GM19438 (cell line): Measurements from ENCODE around the gene ZC3H13.

ENCODE experiments used
- ATAC-seq: cut with Tn5 transposase; IDR thresholded peaks from one replicate; pipeline ENCODE4 v1.9.1; 2021; ENCODE audit warnings: low read depth; ENCODE audit not compliant: unreplicated experiment

Gene ZC3H13

GRCh38 chr13:45950386-45951000, 102.1 kb downstream of the ZC3H13 start:
- ATAC-seq, result no peak

DNA sequence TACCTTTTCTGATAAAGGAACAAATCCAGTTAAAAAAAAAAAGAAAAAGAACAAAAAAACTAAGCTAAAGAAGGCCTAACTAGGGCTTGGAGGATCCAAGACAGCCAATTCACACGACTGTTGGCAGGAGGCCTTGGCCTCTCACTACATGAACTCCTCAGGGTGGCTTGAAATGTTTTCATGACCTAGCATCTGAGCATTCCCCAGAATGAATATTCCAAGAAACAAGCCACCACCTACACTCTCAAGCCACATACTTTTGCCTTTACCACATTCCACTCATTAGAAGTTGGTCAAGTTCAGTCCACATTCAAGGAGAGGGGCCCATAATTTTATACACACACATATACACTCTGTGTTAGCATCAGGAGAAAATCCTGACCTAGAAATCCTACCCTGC, 103.4 kb downstream of the ZC3H13 start:
- no peak for ATAC-seq

DNA sequence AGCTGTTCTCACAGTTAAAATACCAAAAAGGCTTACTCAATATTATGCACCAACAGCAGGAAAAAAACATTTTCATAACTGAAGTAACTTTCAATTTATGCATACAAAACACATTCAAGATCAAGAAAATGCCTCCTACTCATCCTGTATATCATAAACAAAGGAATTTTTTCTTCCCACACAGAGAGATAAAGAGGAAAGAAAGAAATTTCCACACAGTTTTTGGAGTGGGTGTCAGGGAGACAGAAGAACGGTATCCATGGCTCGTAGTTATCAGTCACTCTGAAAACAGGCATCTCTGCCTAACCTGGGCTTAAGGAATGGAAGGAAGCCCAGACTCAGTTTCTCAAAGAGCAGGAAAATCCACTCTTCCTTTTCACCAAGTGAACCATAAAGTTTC, 108.6 kb downstream of the ZC3H13 start:
- no peak for ATAC-seq

GRCh38 chr13:45943120-45943519, 109.4 kb downstream of the ZC3H13 start:
- ATAC-seq, result no peak

DNA sequence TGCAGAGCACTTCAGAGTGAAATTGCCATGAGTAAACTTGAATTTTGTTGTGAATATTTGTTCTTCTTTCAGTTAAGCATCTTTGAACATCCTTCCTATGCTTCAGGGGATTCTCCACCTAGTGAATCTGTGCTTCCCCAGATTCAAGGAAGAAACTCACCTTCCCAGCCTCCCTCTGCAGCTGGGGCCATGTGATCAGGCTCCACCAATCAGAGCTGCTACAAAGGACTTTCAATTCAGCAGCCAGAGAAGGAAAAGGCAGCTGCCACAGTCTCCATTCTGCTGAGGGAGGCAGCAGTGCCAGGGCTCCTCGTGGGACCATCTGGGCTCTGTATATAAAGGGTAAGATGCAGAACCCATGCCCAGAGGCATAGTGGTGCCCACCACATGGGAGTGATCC, 111.3 kb downstream of the ZC3H13 start:
- no peak for ATAC-seq

DNA sequence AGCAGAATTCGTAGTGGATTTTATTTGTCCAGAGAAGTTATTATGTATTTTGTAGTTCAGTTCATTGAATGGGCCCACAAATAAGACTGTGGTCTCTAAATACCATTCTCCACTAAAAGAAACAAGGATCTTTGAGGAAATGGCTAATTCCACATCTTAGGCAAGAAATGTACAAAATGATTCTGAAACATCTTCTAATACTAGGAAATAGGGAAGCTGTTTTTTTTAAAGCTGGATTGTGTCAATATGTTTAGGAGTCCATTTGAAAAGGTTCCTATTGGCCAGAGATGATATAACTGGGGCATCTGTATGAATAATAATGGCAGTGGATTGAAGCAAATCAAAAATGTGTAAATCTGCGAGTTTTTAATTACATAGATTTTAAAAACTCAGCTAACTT, 112.5 kb downstream of the ZC3H13 start:
- ATAC-seq, result no peak

DNA sequence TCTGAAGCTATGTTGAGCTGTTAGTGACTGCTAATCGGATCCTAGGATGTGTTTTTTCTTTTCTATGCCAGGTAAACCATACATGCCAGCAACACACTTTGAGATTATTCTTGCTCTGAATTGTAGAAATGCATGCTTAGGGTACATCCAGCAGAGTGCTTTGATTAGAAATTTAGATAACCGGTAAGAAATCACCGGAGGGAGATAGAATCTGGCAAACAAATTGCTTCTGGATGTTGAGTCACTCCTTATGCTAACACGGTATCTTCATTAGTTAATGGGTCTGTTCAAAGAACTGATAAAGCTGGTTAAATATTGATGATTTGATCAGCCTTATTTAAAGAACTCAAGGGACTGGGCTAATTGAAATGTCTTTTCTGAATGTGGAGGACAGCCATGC, 115.9 kb downstream of the ZC3H13 start:
- no peak for ATAC-seq

DNA sequence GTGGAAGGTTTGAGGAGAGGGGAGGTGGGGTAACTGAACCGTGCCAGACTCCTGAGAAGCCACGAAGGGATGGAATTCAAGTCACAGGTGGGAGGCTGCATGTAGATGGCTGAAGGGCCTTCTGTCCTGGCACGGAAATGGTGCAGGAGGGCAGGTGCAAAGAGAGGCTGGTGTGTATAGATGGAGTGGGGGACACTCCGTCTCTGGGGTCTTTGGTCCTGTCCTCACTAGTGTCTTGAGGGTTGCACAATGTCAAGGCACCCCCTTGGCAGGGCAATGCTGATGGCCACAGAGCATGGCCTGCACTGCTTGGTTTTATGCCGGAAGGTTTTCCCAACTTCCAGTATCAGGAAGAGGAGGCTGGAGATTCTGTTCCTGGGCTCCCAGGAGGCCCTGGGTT, 118.3 kb downstream of the ZC3H13 start:
- ATAC-seq, result no peak

DNA sequence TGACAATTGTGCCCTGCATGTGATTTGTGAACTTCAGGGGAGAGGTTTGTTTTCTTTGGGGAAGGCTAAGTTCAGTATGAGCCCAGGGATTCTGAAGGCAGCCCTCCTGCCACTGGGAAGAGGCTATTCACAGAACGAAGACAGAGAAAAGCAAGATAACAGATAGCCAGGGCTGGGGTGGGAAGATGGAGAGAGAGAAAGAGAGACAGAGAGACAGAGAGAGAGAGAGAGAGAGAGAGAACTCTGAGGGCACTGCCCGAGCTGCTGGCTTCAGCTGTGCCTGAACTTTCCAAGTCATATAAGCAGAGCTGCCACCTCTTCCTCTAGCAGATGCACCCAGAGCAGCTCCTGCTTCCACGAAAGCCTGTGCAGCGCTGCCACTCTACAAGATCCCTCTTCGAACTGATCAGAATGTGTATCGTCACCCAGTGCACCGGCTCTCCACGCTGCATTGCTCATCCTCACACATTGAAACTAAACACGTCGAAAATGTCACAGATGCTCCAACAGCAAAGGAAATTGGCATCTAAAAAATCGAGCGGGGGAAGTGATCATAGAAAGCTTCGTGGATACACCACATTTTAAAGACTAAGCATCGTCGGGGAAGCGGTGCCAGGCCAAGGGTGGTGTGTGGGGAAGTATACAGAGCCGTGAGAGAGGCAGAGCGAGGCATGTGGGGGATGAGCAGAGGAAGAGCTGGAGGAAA, 119.2 kb downstream of the ZC3H13 start:
- no peak for ATAC-seq

DNA sequence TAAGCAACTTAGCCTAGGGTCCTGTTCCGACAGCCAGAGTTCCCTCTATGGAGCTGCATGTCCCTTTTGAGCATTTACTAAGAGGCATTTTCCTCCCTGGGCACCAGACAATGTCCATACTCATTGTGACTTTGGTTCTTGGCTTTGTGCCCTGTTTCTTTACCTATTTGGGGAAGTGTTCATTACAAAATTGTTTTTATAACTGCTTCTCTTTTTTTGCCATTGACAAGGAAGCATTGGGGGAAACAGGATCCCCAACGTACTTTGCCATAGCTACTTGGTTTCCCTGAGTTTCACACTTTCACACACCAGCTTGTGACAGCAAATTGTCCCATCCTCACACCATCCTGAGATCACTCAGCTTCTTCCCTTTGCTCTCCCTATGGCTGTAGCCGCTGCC, 119.9 kb downstream of the ZC3H13 start:
- no peak for ATAC-seq

GRCh38 chr13:45932172-45932571, 120.4 kb downstream of the ZC3H13 start:
- ATAC-seq, result no peak

DNA sequence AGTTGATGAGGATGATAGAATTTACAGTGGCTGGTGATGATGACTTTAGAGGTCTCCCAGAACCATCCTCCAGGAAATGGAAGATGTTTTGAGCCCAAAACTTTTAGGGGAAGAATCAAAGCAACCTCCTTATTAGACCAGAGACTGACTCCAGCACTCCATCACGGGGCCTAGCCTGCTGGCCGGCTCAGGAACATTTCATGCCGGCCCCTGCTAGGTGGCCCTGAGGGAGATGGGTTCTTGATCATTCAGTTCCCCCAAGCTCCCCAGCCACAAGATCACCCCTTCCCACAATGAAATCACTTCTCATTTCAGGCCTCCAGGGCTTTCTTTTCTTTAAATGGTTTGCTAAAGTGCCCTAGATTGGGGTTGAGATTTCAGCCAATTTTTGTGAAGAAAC, 121.3 kb downstream of the ZC3H13 start:
- no peak for ATAC-seq

DNA sequence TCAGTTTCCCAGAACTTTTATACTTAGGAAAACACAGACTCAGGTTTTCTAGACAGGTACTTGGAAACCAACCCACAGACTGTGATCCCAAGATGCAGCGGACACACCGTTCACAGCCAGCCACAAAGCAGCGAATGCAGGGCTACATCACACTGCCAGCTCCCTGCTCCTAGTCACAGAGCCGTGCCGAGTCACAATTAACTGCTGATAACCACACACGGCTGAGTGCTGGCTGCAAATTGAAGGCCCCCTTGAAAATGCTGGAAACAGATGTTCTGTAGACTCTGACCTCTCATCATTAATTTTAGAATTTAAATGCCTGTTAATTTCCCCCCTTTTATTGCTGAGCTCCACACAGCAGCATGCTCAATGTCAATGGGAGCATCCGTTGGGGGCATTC, 122.4 kb downstream of the ZC3H13 start:
- ATAC-seq, result no peak

DNA sequence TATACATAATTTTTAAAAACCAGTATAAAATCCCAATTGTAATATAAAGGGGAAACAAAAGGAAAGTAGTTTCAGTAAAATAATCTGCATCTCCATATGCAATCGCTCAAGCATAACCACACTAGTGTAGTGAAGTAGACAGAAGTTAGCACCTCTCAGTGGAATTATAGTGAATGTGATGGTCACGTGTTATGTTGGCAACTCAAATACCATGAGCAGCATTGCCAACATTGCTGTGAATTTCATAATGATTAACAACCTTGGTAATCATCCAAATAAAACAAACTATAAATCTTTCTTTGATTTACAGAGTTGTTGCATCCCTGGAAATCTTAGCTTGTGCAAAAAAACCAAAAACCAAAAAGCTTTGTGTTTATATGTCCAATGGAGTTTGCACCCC, 123.7 kb downstream of the ZC3H13 start:
- no peak for ATAC-seq

- ATAC-seq, result no peak
These were observed 124.4 kb downstream of the ZC3H13 start for GRCh38 chr13:45928176-45928575.

- no peak for ATAC-seq
These were observed 125.8 kb downstream of the ZC3H13 start for GRCh38 chr13:45926741-45927140.

DNA sequence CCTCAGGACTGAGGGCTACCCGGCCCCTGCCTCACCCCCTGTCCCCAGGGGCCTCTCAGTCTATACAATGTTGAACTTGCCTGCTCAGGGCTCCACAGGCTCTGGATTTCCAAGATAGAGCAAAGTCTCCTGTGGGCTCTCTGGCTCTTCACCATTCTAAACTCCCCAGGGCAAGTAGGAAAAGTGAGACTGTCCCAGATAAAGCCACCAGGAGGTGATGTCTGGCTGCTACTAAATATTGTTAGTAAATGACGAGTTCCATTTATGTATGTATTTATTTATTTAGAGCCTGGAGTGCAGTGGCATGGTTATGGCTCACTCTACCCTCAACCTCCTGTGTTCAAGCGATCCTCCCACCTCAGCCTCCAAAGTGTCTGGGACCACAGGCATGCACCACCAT, 127.4 kb downstream of the ZC3H13 start:
- no peak for ATAC-seq

DNA sequence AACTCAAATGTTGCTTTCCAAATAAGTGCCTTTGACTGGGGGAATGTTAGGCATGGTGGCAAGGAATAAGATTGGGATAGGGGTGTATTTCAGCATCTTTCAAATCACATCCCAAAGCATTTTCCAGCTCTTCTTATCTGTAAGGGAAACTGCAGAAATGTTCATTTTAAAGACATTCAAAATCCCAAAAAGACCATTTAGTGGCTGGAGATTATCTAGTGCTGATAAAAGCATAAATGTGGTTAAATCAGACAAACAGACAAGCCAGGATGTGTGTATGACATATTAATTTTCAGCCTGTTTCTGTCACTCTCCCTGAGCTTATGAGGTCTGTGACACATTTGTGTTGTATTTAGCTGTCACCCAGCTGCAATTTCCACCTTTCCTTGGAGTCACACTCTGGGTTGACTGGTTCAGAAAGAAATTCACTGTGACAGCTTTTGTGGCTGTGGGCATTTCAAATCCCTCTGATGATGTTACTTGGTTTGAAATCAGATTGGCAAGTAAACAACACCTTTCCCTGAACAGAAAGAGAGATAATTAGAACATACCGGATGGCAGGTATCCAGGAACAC, 131.3 kb downstream of the ZC3H13 start:
- ATAC-seq, result no peak

DNA sequence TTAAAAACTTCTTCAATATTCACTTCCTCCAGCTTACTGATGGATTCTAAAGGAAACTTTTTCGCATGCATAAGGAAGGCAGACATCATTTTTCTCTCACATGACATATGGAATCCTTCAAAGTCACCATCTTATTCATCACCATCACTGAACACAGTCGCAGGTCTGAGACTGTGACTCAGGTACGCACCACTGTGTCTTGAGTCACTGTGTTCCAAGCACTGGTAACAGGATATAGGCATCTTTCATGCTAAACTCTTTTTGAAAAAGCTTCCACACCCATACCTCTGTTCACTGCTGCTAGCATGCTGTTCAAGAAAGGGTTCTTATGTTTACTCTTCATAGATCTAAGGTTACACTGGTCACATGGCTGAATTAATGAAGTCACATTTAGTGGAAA, 133.9 kb downstream of the ZC3H13 start:
- ATAC-seq, result no peak

GRCh38 chr13:45917019-45917418, 135.5 kb downstream of the ZC3H13 start:
- no peak for ATAC-seq

DNA sequence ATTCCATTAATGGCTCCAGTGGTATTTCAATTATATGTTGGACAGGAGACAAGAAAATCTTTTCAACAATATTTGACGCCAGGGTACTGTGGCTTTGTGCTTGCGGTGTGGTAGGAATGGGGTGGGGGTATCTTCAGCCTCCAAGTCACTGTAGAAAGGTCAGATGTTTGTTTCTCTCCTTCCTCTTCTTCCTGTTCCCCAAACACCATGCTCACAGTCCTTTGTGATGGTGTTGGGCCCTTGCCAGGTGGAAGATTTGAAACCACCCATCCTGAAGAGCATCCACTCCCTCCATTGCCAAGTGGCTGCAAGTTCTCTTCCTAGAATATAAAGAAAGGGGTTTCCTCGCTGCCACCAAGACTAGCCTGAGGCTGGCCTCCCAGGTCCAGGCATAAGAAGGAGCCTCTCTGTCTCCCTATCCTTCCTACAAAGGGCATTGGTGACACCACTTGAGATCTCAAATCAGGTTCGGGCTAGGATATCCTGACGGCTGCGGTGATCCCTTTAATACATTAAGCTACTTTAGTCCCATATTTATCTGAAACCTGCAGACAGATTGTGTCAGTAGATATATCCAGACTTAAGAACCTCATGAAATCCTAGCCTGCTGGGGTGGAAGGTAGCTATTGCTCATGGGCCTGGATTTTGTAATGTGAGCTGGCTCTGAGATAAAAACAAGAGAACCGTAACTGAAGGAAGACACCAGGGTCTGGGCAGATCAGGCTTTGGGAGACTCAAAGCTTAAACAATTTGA, 136.7 kb downstream of the ZC3H13 start:
- no peak for ATAC-seq

DNA sequence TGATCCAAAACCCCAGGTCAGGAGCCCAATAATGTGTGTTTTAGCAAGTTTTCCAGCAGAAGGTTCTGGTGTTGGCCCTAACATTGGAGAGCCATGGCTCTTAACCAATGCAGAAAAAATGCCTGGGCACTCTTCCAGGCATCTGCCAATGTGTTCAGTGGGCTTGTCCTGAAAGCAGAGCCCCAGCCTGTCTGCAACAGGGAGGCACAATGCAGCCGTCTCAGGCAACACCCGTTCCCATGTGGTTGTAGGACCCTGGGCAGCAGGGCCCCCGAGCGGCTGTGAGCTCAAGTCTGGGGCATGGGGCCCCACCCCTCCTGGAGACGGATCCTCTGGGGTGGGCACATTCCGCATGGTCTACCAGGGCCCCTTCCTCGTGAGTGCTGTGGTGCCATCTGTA, 142.9 kb downstream of the ZC3H13 start:
- no peak for ATAC-seq
